Large intestine (tissue), 3 donors: ENCODE data around the gene HNMT. TPM values are rescaled to one million over a fixed set of nuclear protein-coding genes. Genes with fewer than 3 reads are reported as not detected.
A peak's percentile ranks its signal among the peaks of the same experiment; 100 is the strongest.

Experiments
- DNase-seq, 2 donors: peaks; one replicate each; pipeline versions ENCODE4 v3.0.0 to v3.0.0-alpha.2; 2013
- H3K27ac ChIP-seq: one replicate; pipeline ENCODE4 v1.5.1; 2013; ENCODE audit warnings: low read length
- H3K27me3 ChIP-seq: 2 replicates; pipeline ENCODE4 v1.6.1; 2013; ENCODE audit warnings: low read length; ENCODE audit not compliant: control insufficient read depth, insufficient read depth
- H3K36me3 ChIP-seq: 2 replicates; pipeline ENCODE4 v1.6.1; 2013; ENCODE audit warnings: low read length; ENCODE audit not compliant: control insufficient read depth, insufficient read depth
- H3K4me1 ChIP-seq: one replicate; pipeline ENCODE4 v1.6.1; 2013; ENCODE audit warnings: low read length; ENCODE audit not compliant: control insufficient read depth, insufficient read depth
- H3K4me3 ChIP-seq: one replicate; pipeline ENCODE4 v1.5.1; 2013; ENCODE audit warnings: low read length
- H3K9me3 ChIP-seq: one replicate; pipeline ENCODE4 v1.6.1; 2013; ENCODE audit warnings: mild to moderate bottlenecking, low read depth, low read length, moderate library complexity; ENCODE audit not compliant: control insufficient read depth
- WGBS: methylation state at CpG from one replicate; pipeline ENCODE4 v1.1.5; 2013; ENCODE audit warnings: low lambda C conversion rate; ENCODE audit not compliant: insufficient coverage; 5-methylcytosine and 5-hydroxymethylcytosine counted together
- polyA plus RNA-seq: library from polyadenylated mRNA; unstranded; fragments of 120-200 nt; gene quantifications from one replicate; pipeline ENCODE4 v1.2.1, GENCODE V29; 2013

The HNMT gene
- polyA plus RNA-seq, 1 donor = 71.1 TPM

- Histone ChIP-seq H3K4me3 (no peak overlapping the region), H3K36me3 (no peaks in the 10 kb centered on the region), H3K27me3 (no peaks in the 10 kb centered on the region), H3K27ac (no peak overlapping the region), H3K4me1 (peaks cover 9% of the 10 kb centered on the region), H3K9me3 (no peaks in the 10 kb centered on the region)
- no peak for DNase-seq
- 83% methylated on average over 1 of the region's 1 CpG for whole genome bisulfite sequencing
Observed at GRCh38 chr2:137959166-137959565, 5.1 kb upstream of the HNMT start.

DNA sequence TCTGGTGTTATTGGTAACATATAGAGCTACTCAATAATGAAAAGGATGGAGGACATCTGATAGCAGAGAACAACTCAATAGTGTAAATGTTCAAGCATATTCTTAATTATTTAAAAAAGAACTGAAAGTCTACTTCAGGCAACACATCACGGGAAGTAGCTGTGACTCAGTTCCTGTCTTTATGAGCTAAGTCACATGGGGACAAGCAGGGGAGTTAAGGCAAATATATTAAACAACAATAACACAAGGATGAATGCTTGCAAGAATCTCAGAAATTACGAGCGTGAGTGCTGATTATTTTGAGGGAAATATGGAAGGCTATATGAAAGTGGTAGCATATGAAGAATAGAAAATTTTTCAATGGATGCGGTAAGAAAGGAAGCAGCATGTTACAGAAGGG, 4.0 kb upstream of the HNMT start:
- Histone ChIP-seq H3K36me3 (no peaks in the 10 kb centered on the region), H3K4me3 (no peak overlapping the region), H3K27me3 (no peaks in the 10 kb centered on the region), H3K27ac (no peak overlapping the region), H3K9me3 (no peaks in the 10 kb centered on the region), H3K4me1 (peaks cover 9% of the 10 kb centered on the region)
- no peak for DNase-seq
- WGBS = 100% methylated on average over 2 of the region's 4 CpGs

GRCh38 chr2:137961602-137962001, 2.7 kb upstream of the HNMT start:
- Histone ChIP-seq H3K27me3 (no peaks in the 10 kb centered on the region), H3K27ac (no peak overlapping the region), H3K4me1 (peaks cover 9% of the 10 kb centered on the region), H3K9me3 (no peaks in the 10 kb centered on the region), H3K4me3 (no peak overlapping the region), H3K36me3 (no peaks in the 10 kb centered on the region)
- no peak for DNase-seq

GRCh38 chr2:137963535-137964065, 673 bp upstream of the HNMT start:
- WGBS = no CpG with 5 or more reads among the region's 9 CpGs
- no peak for DNase-seq

DNA sequence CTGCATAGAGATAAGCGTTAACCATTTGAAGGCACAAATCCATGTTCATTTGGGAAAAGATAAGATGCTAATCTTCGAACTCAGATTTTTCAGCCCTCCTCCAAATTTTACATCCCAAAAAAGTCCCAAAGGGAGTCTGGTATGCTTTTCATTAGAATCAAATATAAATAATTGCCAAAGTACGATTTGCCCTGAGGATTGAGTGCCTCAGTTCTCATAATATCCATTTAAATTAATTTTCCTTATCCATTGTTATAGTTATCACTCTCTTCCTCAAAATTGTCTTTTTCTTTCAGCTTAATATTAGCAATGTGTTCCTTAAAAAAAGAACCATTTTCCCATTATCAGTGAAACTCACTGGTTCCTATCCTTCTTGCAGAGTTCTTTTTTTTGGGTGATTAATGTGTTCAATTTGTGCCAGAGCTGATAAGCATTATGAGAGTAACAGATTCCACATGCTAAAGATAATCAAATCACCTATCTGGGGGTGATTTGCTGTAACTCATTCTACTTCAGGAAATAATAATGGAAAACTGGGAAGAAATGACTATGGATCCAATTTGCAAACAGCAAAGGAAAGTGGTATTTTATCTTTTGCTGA, 686 bp downstream of the HNMT start:
- Histone ChIP-seq H3K36me3 (peaks cover 4% of the 10 kb centered on the region), H3K27ac (peak overlapping the region; percentile 89), H3K9me3 (no peaks in the 10 kb centered on the region), H3K4me3 (peak overlapping the region; percentile 66), H3K4me1 (peaks cover 22% of the 10 kb centered on the region), H3K27me3 (no peaks in the 10 kb centered on the region)
- 0% methylated on average over 1 of the region's 3 CpGs for WGBS
- DNase-seq = peak in 1 of 2 donors; percentile 39

More at GRCh38 chr2:137963535-137964065, 673 bp upstream of the HNMT start:
- H3K4me1 ChIP-seq = peaks cover 17% of the 10 kb centered on the region
- H3K4me3 ChIP-seq = peak overlapping the region; percentile 66
- peaks cover 4% of the 10 kb centered on the region for H3K36me3 ChIP-seq
- H3K27ac ChIP-seq = peak overlapping the region; percentile 89
- H3K27me3 ChIP-seq = no peaks in the 10 kb centered on the region
- no peaks in the 10 kb centered on the region for H3K9me3 ChIP-seq

- 70% methylated on average over 2 of the region's 3 CpGs for WGBS
- Histone ChIP-seq H3K4me1 (peaks cover 22% of the 10 kb centered on the region), H3K36me3 (peaks cover 6% of the 10 kb centered on the region)
Observed at GRCh38 chr2:137966043-137966442, 1.8 kb downstream of the HNMT start.

GRCh38 chr2:137967042-137967441, 2.8 kb downstream of the HNMT start:
- H3K4me1 ChIP-seq = peaks cover 22% of the 10 kb centered on the region
- DNase-seq = no peak

More at GRCh38 chr2:137966043-137966442, 1.8 kb downstream of the HNMT start:
- Histone ChIP-seq H3K27me3 (no peaks in the 10 kb centered on the region), H3K4me3 (peak overlapping the region; percentile 66), H3K27ac (peak overlapping the region; percentile 89), H3K9me3 (no peaks in the 10 kb centered on the region)
- no peak for DNase-seq

GRCh38 chr2:137968477-137969417, 4.5 kb downstream of the HNMT start:
- peaks cover 16% of the 10 kb centered on the region for H3K4me1 ChIP-seq
- no peak overlapping the region for H3K27ac ChIP-seq
- no peaks in the 10 kb centered on the region for H3K9me3 ChIP-seq
- 93% methylated on average over 4 of the region's 6 CpGs for WGBS
- no peak for DNase-seq
- H3K36me3 ChIP-seq = peaks cover 9% of the 10 kb centered on the region
- no peaks in the 10 kb centered on the region for H3K27me3 ChIP-seq
- H3K4me3 ChIP-seq = no peak overlapping the region

More at GRCh38 chr2:137967042-137967441, 2.8 kb downstream of the HNMT start:
- no peak overlapping the region for H3K27ac ChIP-seq
- WGBS = 95% methylated on average over 6 of the region's 7 CpGs
- no peak overlapping the region for H3K4me3 ChIP-seq
- peaks cover 9% of the 10 kb centered on the region for H3K36me3 ChIP-seq
- H3K9me3 ChIP-seq = no peaks in the 10 kb centered on the region
- no peaks in the 10 kb centered on the region for H3K27me3 ChIP-seq

- no peaks in the 10 kb centered on the region for H3K9me3 ChIP-seq
- no peak for DNase-seq
- no peaks in the 10 kb centered on the region for H3K27me3 ChIP-seq
- H3K27ac ChIP-seq = no peak overlapping the region
- peaks cover 9% of the 10 kb centered on the region for H3K36me3 ChIP-seq
- 83% methylated on average over 1 of the region's 1 CpG for WGBS
- peaks cover 18% of the 10 kb centered on the region for H3K4me1 ChIP-seq
- H3K4me3 ChIP-seq = no peak overlapping the region
Observed at GRCh38 chr2:137969418-137969765, 5.1 kb downstream of the HNMT start.

- peaks cover 23% of the 10 kb centered on the region for H3K4me1 ChIP-seq
- no CpG with 5 or more reads among the region's 1 CpG for WGBS
Observed at GRCh38 chr2:137969876-137970275, 5.6 kb downstream of the HNMT start.

More at GRCh38 chr2:137969876-137970275, 5.6 kb downstream of the HNMT start:
- H3K4me3 ChIP-seq = no peak overlapping the region
- no peaks in the 10 kb centered on the region for H3K9me3 ChIP-seq
- peaks cover 11% of the 10 kb centered on the region for H3K36me3 ChIP-seq
- DNase-seq = no peak
- no peaks in the 10 kb centered on the region for H3K27me3 ChIP-seq
- no peak overlapping the region for H3K27ac ChIP-seq
